HepG2 (cell line): ENCODE measurements around the gene SLC22A23. TPM values are rescaled to one million over a fixed set of nuclear protein-coding genes. Genes with fewer than 3 reads are reported as not detected.

Source experiments
- ATAC-seq: fragments of 200-7000 bp; cut with Tn5 transposase; 3 replicates; pipeline ENCODE4 v1.9.1; 2020; ENCODE audit warnings: mild to moderate bottlenecking, moderate library complexity
- BruUV-seq: library from RNA; stranded (reverse); fragments of 400-500 nt; replicated peaks from 2 replicates; lab custom pipeline; 2021; lab: Mats Ljungman, UMichigan
- CTCF ChIA-PET: fragments of 300-600 bp; formaldehyde crosslinking; extraction: SDS; loops from one replicate; lab custom pipeline; 2021; ENCODE audit warnings: low total read pairs, inconsistent platforms, low intra/inter-chr PET ratio; lab: Yijun Ruan, JAX
- POLR2A ChIA-PET: fragments of 350-600 bp; sonication (Branson Sonifier 250); formaldehyde crosslinking; loops from one replicate; lab custom pipeline; 2020; ENCODE audit warnings: antibody characterized with exemption, inconsistent platforms; lab: Yijun Ruan, JAX
- DNase-seq: peaks from one replicate; pipeline ENCODE4 v3.0.0-alpha.2; 2015; ENCODE audit warnings: low spot score
- FAIRE-seq: peaks from 3 replicates; lab custom pipeline; 2011; peaks lifted over from hg19 to GRCh38; lab: Jason Lieb, UNC
- H2AFZ ChIP-seq: one replicate; pipeline ENCODE4 v1.6.1; 2011; ENCODE audit warnings: low read length, inconsistent platforms
- H3K27ac ChIP-seq: fragments of 300-600 bp; 3 replicates; pipeline ENCODE4 v1.8.0; 2011; ENCODE audit warnings: mixed run types, mild to moderate bottlenecking, mixed read lengths, low read length, inconsistent platforms; ENCODE audit not compliant: insufficient read depth; ENCODE audit errors: extremely low read length
- H3K27me3 ChIP-seq, 2 experiments: fragments of 200-600 bp in 1 of 2; 2 replicates in 1 of 2; 3 replicates in 1 of 2; pipeline versions ENCODE4 v1.6.0 to v1.8.0; 2011; ENCODE audit warnings: low read length in 2 of 2, mild to moderate bottlenecking in 2 of 2, moderate library complexity in 2 of 2, inconsistent platforms in 1 of 2; ENCODE audit not compliant: insufficient read depth in 2 of 2, control insufficient read depth in 1 of 2
- H3K36me3 ChIP-seq, 2 experiments: fragments of 200-600 bp in 1 of 2; replicated peaks in 1 of 2; 2 replicates in 1 of 2; 3 replicates in 1 of 2; pipeline versions ENCODE4 v1.5.1 to v1.8.0; 2011; ENCODE audit warnings: low read length in 2 of 2, inconsistent platforms in 1 of 2; ENCODE audit not compliant: insufficient read depth in 2 of 2, control insufficient read depth in 1 of 2
- H3K4me1 ChIP-seq: 2 replicates; pipeline ENCODE4 v1.5.1; 2012; ENCODE audit warnings: low read length, inconsistent platforms; ENCODE audit not compliant: insufficient read depth
- H3K4me2 ChIP-seq: 2 replicates; pipeline ENCODE4 v1.6.0; 2011; ENCODE audit warnings: low read depth, low read length, inconsistent platforms
- H3K4me3 ChIP-seq, 3 experiments: fragments of 200-600 bp in 1 of 3; sonication (generic), shearing (Covaris generic) in 1 of 3; replicated peaks in 1 of 3; 2 replicates each; pipeline ENCODE4 v1.5.1; 2011 to 2016; ENCODE audit warnings: low read length in 3 of 3, inconsistent platforms in 2 of 3, low read depth in 2 of 3, mild to moderate bottlenecking in 2 of 3, control low read depth in 1 of 3, mixed read lengths in 1 of 3; ENCODE audit not compliant: insufficient read depth in 1 of 3
- H3K79me2 ChIP-seq: one replicate; pipeline ENCODE4 v1.6.1; 2011; ENCODE audit warnings: low read length, inconsistent platforms; ENCODE audit not compliant: insufficient read depth
- H3K9ac ChIP-seq: 2 replicates; pipeline ENCODE4 v1.6.0; 2011; ENCODE audit warnings: mild to moderate bottlenecking, low read depth, low read length, inconsistent platforms; ENCODE audit not compliant: insufficient read depth
- H3K9me3 ChIP-seq: 2 replicates; pipeline ENCODE4 v1.5.1; 2012; ENCODE audit warnings: mild to moderate bottlenecking, low read length
- H4K20me1 ChIP-seq: 2 replicates; pipeline ENCODE4 v1.6.0; 2011; ENCODE audit warnings: inconsistent platforms, mild to moderate bottlenecking, low read length, moderate library complexity; ENCODE audit not compliant: insufficient read depth
- AGO2 ChIP-seq: fragments of 200-400 bp; formaldehyde crosslinking; optimal IDR thresholded peaks from 2 replicates; pipeline ENCODE3; 2017; ENCODE audit warnings: mild to moderate bottlenecking, low read depth, low read length, moderate library complexity
- DMAP1 ChIP-seq: IDR thresholded peaks from 2 replicates; pipeline ENCODE4 v1.6.1; 2016
- DNMT3B ChIP-seq: conservative IDR thresholded peaks from 2 replicates; pipeline ENCODE4 v1.6.1; 2016; ENCODE audit warnings: missing biosample characterization, control low read depth
- DZIP1 ChIP-seq: sonication (generic); formaldehyde crosslinking; IDR thresholded peaks from 2 replicates; pipeline ENCODE4 v1.5.0; 2020; ENCODE audit warnings: mild to moderate bottlenecking, missing genetic modification reagents
- ETV5 ChIP-seq: IDR thresholded peaks from 2 replicates; pipeline ENCODE4 v1.6.1; 2018; ENCODE audit warnings: missing biosample characterization, missing genetic modification reagents, inconsistent platforms, borderline replicate concordance
- POLR2A ChIP-seq, 2 experiments: IDR thresholded peaks; 2 replicates each; pipeline ENCODE4 v1.6.1; 2011; ENCODE audit warnings: low read depth in 2 of 2, low read length in 2 of 2, mild to moderate bottlenecking in 1 of 2, moderate library complexity in 1 of 2; ENCODE audit not compliant: insufficient read depth in 1 of 2
- SETDB1 ChIP-seq: sonication (generic); formaldehyde crosslinking; IDR thresholded peaks from 2 replicates; pipeline ENCODE4 v1.5.1; 2020; ENCODE audit warnings: missing genetic modification reagents, mild to moderate bottlenecking, borderline replicate concordance
- WGBS: methylation state at CpG from one replicate; pipeline ENCODE4 v1.1.6; 2017; ENCODE audit warnings: low lambda C conversion rate; 5-methylcytosine and 5-hydroxymethylcytosine counted together
- in situ Hi-C: cut with HindIII; loops from 2 replicates; pipeline ENCODE4 v1.10.0; 2017; ENCODE audit warnings: low pct_unique_long_range_greater_than_20kb; ENCODE audit not compliant: extremely low pct_ligation_motif_present
- intact Hi-C: fragments of 100-400 bp; cut with micrococcal nuclease; formaldehyde crosslinking; loops from one replicate; pipeline ENCODE4 v1.10.0; 2022; ENCODE audit not compliant: unreplicated experiment
- polyA plus RNA-seq, 8 experiments: library from polyadenylated mRNA; depleted of rRNA in 3 of 8; stranded (reverse) in 7 of 8; unstranded in 1 of 8; fragments of >200 nt; fragmentation: Illumina TruSeq in 4 of 8; extraction: Trizol in 4 of 8; gene quantifications; 2 replicates each; pipeline versions ENCODE4 v1.2.1 to v1.2.3, GENCODE V29; 2011 to 2016; ENCODE audit warnings: low read depth in 4 of 8, missing spikeins in 1 of 8, mixed read lengths in 1 of 8; ENCODE audit not compliant: insufficient read depth in 1 of 8
- total RNA-seq, 5 experiments: library from RNA; depleted of rRNA; stranded (reverse); fragments of >200 nt; fragmentation: Illumina TruSeq; extraction: Trizol; gene quantifications; 2 replicates each; pipeline ENCODE4 v1.2.3, GENCODE V29; 2016; ENCODE audit warnings: low read depth in 1 of 5
- TF ChIP-seq, protein P1 (sequence below): sonication (generic); formaldehyde crosslinking; IDR thresholded peaks from 2 replicates; pipeline ENCODE4 v1.5.1; 2020; ENCODE audit warnings: mild to moderate bottlenecking, missing genetic modification reagents, moderate library complexity
- TF ChIP-seq, protein P2 (sequence below): sonication (generic); formaldehyde crosslinking; IDR thresholded peaks from 2 replicates; pipeline ENCODE4 v1.4.0; 2020; ENCODE audit warnings: missing genetic modification reagents

Gene SLC22A23
- total and polyA plus RNA-seq, 2 of the 13 experiments (the other 11 are each of a cell fraction or from before 2014, with no cell fraction given): 11.8 to 17.5 TPM

- ATAC-seq (no peak), FAIRE-seq (no peak), DNase-seq (no peak)
- H3K9ac ChIP-seq: no peak overlapping the region
- H4K20me1 ChIP-seq: peaks cover 3% of the 10 kb centered on the region; the same call in 1 of the 2 replicates
- H3K4me3 ChIP-seq: no peak overlapping the region
- in situ Hi-C loops: no loop called here
- H2AFZ ChIP-seq: no peak overlapping the region
- ChIA-PET CTCF (no interaction called here), POLR2A (no interaction called here)
- intact Hi-C loops: no loop called here
- H3K9me3 ChIP-seq: no peaks in the 10 kb centered on the region
- no peaks in the 10 kb centered on the region for H3K27me3 ChIP-seq
- BruUV-seq: TSS peak; percentile 8
- H3K4me1 ChIP-seq: no peaks in the 10 kb centered on the region
- H3K4me2 ChIP-seq: no peak overlapping the region
- no peaks in the 10 kb centered on the region for H3K79me2 ChIP-seq
- no peak overlapping the region for H3K27ac ChIP-seq
- peaks cover 37 to 64% of the 10 kb centered on the region in 2 experiments for H3K36me3 ChIP-seq
- TF ChIP-seq DZIP1 (CRISPR knock-in tag) (no peak), DNMT3B (CRISPR knock-in tag) (no peak), DMAP1 (CRISPR knock-in tag) (no peak), POLR2A (IDR thresholded peaks at IDR 0.05; ENCODE audit: insufficient read depth in 1 of 2, low read depth in 2 of 2, low read length in 2 of 2) (no peak), AGO2 (peak; percentile 34), ETV5 (CRISPR knock-in tag) (no peak)
- WGBS: 95% methylated on average over 11 of the region's 14 CpGs
Observed at GRCh38 chr6:3322366-3322890, 134.4 kb downstream of the SLC22A23 start.

GRCh38 chr6:3321875-3322274 lies 135.0 kb downstream of the SLC22A23 start:
- H3K4me2 ChIP-seq: no peak overlapping the region
- H3K27me3 ChIP-seq: no peaks in the 10 kb centered on the region
- peaks cover 3% of the 10 kb centered on the region; the same call in 1 of the 2 replicates for H4K20me1 ChIP-seq
- H3K9me3 ChIP-seq: no peaks in the 10 kb centered on the region
- in situ Hi-C loops: no loop called here
- DNase-seq (no peak), FAIRE-seq (no peak), ATAC-seq (no peak)
- 94% methylated on average over 8 of the region's 8 CpGs for WGBS
- H3K4me3 ChIP-seq: no peak overlapping the region
- no peaks in the 10 kb centered on the region for H3K79me2 ChIP-seq
- ChIA-PET POLR2A (no interaction called here), CTCF (no interaction called here)
- no peak overlapping the region for H3K9ac ChIP-seq
- intact Hi-C loops: no loop called here
- no peaks in the 10 kb centered on the region for H3K4me1 ChIP-seq
- no peak overlapping the region for H2AFZ ChIP-seq
- peaks cover 38 to 69% of the 10 kb centered on the region in 2 experiments for H3K36me3 ChIP-seq
- no peak for TF ChIP-seq SETDB1
- TF ChIP-seq, protein P1, sequence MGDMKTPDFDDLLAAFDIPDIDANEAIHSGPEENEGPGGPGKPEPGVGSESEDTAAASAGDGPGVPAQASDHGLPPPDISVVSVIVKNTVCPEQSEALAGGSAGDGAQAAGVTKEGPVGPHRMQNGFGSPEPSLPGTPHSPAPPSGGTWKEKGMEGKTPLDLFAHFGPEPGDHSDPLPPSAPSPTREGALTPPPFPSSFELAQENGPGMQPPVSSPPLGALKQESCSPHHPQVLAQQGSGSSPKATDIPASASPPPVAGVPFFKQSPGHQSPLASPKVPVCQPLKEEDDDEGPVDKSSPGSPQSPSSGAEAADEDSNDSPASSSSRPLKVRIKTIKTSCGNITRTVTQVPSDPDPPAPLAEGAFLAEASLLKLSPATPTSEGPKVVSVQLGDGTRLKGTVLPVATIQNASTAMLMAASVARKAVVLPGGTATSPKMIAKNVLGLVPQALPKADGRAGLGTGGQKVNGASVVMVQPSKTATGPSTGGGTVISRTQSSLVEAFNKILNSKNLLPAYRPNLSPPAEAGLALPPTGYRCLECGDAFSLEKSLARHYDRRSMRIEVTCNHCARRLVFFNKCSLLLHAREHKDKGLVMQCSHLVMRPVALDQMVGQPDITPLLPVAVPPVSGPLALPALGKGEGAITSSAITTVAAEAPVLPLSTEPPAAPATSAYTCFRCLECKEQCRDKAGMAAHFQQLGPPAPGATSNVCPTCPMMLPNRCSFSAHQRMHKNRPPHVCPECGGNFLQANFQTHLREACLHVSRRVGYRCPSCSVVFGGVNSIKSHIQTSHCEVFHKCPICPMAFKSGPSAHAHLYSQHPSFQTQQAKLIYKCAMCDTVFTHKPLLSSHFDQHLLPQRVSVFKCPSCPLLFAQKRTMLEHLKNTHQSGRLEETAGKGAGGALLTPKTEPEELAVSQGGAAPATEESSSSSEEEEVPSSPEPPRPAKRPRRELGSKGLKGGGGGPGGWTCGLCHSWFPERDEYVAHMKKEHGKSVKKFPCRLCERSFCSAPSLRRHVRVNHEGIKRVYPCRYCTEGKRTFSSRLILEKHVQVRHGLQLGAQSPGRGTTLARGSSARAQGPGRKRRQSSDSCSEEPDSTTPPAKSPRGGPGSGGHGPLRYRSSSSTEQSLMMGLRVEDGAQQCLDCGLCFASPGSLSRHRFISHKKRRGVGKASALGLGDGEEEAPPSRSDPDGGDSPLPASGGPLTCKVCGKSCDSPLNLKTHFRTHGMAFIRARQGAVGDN (CRISPR knock-in tag): 0 out of 2 replicates have a peak, but pooled peaks have one; percentile 21
- TF ChIP-seq, protein P2, sequence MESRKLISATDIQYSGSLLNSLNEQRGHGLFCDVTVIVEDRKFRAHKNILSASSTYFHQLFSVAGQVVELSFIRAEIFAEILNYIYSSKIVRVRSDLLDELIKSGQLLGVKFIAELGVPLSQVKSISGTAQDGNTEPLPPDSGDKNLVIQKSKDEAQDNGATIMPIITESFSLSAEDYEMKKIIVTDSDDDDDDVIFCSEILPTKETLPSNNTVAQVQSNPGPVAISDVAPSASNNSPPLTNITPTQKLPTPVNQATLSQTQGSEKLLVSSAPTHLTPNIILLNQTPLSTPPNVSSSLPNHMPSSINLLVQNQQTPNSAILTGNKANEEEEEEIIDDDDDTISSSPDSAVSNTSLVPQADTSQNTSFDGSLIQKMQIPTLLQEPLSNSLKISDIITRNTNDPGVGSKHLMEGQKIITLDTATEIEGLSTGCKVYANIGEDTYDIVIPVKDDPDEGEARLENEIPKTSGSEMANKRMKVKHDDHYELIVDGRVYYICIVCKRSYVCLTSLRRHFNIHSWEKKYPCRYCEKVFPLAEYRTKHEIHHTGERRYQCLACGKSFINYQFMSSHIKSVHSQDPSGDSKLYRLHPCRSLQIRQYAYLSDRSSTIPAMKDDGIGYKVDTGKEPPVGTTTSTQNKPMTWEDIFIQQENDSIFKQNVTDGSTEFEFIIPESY (CRISPR knock-in tag): peak; percentile 57; the same call in 1 of the 2 replicates
- TF ChIP-seq, all 625 proteins: peak for 2
- H3K27ac ChIP-seq: no peak overlapping the region
- BruUV-seq: no TSS peak
